Esophagus squamous epithelium (tissue), 4 donors: Measurements from ENCODE around the gene PPIP5K2.

Source experiments
- CTCF ChIP-seq, 6 experiments: fragments of 450-650 bp in 4 of 6; fragments of 200-600 bp in 2 of 6; sonication (generic) in 2 of 6; IDR thresholded peaks; one replicate each; pipeline ENCODE4 v1.5.1; 2016 to 2019; ENCODE audit warnings: antibody characterized with exemption in 6 of 6, mild to moderate bottlenecking in 4 of 6, moderate library complexity in 4 of 6
- POLR2A ChIP-seq, 4 donors: fragments of 450-650 bp; IDR thresholded peaks; one replicate each; pipeline ENCODE4 v1.6.1; 2017; ENCODE audit warnings: antibody characterized with exemption in 4 of 4, mild to moderate bottlenecking in 4 of 4, moderate library complexity in 3 of 4

GRCh38 chr5:103086547-103086946 lies 33.6 kb upstream of the PPIP5K2 start:
- TF ChIP-seq POLR2A (IDR thresholded peaks at IDR 0.05) (no peak), CTCF (IDR thresholded peaks at IDR 0.05) (no peak)
